NCI-H2196 treated with DMSO at 0.1 percent for 48 hours (cell line): ENCODE results near the gene FNDC1.

Source experiments
- DNase-seq: peaks from one replicate; lab custom pipeline; 2025; ENCODE audit not compliant: unreplicated experiment; lab: John Stamatoyannopoulos, UW

The FNDC1 gene

GRCh38 chr6:159204605-159205004 lies 35.4 kb downstream of the FNDC1 start:
- DNase-seq = no peak

- DNase-seq = no peak
Observed at GRCh38 chr6:159212028-159212427, 42.8 kb downstream of the FNDC1 start.

DNA sequence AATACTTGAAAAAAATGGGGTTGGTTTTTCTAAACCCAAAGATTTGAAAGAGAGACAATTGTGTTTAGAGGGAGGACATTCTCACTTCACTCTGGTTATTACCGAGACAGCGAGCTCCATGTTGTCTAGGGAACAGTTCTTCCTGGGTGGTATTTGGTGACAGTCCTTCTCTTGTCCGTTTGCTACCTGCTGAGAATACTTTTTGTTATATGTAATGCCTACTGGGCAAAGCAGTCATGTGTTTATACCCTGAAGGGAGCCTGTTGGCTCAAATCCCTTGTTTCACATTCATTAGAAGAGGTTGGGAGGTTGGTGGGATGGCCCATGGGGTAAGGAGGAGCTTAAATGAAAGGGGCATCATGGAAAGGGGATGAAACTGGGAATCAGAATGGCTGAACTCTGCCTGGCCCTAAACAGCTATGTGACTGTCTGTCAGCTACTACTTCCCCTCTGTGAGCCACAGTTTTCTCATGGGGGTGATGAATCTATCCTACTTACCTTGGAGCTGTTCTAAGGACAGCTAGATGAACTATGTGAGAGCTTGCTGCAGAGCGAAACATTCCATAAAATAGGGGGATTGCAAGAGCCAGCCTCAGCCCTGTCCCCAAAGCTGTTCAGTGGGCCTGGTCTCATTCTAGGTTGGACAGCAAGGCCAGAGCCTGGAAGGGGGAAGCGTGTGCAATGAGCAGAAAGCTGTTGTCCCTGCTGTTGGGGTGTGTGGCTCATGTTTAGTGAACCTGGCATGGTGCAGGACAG lies 43.5 kb downstream of the FNDC1 start:
- no peak for DNase-seq

DNA sequence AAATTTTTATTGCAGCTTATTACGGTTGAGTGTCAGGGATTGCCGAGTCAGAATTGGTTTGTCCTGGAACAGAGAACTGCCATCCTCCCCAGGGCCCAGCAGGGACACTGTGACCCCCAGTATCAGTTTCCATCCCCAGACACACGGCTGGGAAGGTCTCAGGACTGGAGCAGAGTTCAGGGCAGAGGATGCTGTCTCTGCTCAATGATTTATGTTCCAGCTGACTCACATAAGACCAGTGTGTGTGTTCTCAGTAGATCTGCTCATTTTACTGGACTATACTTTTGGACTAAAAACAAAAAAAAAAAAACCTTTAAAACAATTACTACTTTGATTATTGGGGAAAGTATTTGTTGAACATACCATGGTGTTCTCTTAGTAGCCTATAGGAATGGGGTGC lies 44.2 kb downstream of the FNDC1 start:
- DNase-seq = no peak

GRCh38 chr6:159214281-159214680 lies 45.1 kb downstream of the FNDC1 start:
- no peak for DNase-seq

DNA sequence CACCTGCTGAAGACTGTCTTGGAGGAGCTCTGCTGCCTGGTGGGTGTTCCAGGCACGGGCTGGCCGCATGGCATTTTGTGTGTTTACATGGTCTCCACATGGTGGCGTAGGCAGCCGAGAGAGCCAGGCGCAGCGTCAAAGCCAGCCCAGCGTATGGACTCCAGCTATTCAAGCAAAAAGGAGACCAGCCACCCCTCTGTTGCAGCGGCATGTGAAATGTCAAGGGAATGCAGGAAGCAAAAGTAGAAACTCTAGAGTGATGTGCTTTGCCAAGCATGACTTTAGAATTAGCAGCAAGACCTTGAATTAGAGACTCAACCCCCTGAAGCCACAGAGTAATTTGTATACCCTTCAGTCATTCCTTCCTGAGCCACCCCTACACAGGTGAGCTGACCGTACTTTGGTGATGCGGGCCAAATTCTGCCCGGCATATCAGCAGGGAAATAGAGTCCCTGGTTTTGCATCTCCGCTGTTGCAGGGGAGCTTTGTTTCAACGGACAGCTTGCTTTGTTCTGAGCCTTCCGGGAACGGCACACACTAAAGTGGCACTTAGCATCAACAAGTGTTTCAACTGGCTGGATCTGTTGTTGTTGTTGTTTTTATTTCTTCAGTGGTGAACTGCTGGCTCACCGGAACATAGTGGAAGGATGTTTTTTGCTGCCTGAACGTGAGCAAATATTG lies 48.5 kb downstream of the FNDC1 start:
- no peak for DNase-seq

DNA sequence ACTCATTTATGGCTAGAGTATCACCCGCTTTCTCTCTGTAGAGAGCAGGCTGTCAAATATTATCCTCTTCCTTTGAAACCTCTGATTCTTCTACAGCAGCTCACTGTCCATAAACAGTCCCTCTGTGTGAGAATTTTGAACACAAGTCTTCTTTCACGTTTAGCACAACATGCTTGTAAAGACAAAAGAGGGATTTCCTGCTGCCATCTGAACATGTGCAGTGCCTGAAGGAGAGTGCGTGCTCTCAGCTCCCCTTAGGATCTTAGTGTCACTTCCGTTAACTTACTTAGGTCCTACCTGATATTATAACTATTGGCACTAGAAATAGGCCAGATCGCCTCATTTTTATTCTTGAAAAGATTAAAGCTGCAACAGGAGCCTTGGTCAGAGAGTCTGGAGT lies 50.9 kb downstream of the FNDC1 start:
- DNase-seq = no peak

- no peak for DNase-seq
Observed at GRCh38 chr6:159221486-159222170, 52.4 kb downstream of the FNDC1 start.

- no peak for DNase-seq
Observed at GRCh38 chr6:159224452-159224851, 55.3 kb downstream of the FNDC1 start.

- no peak for DNase-seq
Observed at GRCh38 chr6:159229651-159230051, 60.5 kb downstream of the FNDC1 start.

DNA sequence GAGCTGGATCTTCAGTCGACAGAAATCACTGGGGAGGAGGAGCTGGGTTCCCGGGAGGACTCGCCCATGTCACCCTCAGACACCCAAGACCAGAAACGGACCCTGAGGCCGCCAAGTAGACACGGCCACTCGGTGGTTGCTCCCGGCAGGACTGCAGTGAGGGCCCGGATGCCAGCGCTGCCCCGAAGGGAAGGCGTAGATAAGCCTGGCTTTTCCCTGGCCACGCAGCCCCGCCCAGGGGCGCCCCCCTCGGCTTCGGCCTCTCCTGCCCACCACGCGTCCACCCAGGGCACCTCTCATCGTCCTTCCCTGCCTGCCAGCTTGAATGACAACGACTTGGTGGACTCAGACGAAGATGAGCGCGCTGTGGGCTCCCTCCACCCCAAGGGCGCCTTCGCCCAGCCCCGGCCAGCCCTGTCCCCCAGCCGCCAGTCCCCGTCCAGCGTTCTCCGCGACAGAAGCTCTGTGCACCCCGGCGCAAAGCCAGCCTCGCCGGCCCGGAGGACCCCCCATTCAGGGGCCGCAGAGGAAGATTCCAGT lies 63.0 kb downstream of the FNDC1 start:
- no peak for DNase-seq

DNA sequence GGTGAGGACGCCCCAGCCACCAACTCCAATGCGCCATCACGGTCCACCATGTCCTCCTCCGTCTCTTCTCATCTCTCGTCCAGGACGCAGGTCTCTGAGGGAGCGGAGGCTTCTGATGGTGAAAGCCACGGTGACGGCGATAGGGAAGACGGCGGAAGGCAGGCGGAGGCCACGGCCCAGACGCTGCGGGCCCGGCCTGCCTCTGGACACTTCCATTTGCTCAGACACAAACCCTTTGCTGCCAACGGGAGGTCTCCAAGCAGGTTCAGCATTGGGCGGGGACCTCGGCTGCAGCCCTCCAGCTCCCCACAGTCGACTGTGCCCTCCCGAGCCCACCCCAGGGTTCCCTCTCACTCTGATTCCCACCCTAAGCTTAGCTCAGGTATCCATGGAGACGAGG lies 63.6 kb downstream of the FNDC1 start:
- DNase-seq = no peak

- DNase-seq = no peak
Observed at GRCh38 chr6:159233365-159234101, 64.3 kb downstream of the FNDC1 start.

DNA sequence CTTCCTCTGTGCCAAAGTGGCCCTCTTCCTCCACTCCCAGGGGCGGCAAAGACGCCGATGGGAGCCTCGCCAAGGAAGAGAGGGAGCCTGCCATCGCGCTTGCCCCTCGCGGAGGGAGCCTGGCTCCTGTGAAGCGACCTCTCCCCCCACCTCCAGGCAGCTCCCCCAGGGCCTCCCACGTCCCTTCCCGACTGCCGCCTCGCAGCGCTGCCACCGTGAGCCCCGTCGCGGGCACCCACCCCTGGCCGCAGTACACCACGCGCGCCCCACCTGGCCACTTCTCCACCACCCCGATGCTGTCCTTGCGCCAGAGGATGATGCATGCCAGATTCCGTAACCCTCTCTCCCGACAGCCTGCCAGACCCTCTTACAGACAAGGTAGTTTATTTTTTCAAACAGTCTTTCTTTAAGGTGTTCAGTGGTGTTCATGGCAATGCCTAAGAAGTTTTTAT lies 64.9 kb downstream of the FNDC1 start:
- no peak for DNase-seq

GRCh38 chr6:159238920-159239558 lies 69.8 kb downstream of the FNDC1 start:
- no peak for DNase-seq

DNA sequence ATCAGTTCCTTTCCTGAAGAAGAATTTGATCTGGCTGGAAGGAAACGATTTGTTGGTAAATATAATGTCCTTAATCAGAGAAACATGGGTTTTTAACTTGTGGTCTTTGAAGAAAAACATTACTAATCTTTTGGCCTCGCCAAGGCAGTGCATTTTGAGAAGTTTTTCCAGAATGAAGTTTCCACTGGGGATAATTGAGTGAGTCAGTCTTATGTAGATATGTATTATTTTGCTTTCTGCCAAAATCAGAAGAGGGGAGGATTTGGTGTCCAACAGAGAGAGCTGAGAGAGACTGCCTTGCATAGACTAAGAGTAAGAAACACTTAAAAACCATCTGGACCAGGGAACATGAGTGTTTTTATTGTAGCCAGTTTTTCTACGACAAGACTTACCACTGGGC lies 79.9 kb downstream of the FNDC1 start:
- DNase-seq = no peak

GRCh38 chr6:159249752-159250151 lies 80.6 kb downstream of the FNDC1 start:
- DNase-seq = no peak

GRCh38 chr6:159250633-159251032 lies 81.4 kb downstream of the FNDC1 start:
- DNase-seq = no peak

DNA sequence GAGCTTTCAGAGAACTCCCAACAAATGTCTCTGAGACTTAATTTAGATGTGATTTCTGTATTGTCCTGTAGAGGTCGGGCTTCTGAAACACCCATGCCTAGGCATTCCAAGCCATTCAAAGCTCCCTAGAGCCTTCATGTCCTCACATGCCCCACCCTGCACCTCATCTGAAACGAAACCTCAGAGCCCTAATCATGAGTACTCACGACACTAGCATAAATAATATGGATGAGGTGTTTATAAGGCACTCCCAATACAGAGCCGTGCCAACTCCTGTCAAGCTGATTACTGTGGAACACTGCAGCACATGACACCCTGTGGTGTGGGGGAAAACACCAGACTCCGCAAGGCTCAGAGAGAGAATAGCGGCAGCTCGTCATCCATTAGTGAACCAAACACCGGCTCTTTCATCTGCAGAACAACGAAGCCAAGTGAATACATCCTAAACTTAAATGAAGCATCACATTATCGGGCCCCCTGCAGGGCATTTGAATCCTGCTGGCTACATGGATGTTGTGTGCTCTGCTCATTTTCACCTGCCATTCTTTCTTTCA lies 83.8 kb downstream of the FNDC1 start:
- DNase-seq = peak; percentile 1

- no peak for DNase-seq
Observed at GRCh38 chr6:159254186-159254585, 85.0 kb downstream of the FNDC1 start.
